Measurements from ENCODE around the gene ARHGAP42.

ARHGAP42 gene

DNA sequence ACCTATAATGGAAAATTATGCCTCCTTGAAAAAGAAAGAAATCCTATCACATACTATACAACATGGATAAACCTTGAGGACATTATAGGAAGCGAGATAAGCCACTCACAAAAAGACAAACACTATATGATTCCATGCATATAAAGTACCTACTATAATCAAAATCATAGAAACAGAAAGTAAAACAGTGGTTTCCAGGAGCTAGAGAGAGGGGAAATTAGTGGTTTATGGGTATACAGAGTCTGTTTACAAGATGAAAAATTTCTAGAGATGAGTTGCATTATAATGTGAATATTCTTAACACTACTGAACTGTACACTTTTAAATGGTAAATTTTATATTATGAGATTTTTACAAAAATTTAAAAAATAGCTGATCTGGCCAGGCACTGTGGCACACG lies 40.5 kb upstream of the ARHGAP42 start:
- DNase-seq (ENCODE audit: low read depth in 1 of 2, low spot score in 1 of 2) = no peak
- Histone ChIP-seq H3K27ac (replicated peaks) (no peak overlapping the region), H3K4me3 (replicated peaks; ENCODE audit: insufficient read depth, low read length) (no peak overlapping the region), H3K27me3 (ENCODE audit: insufficient read depth, poor library complexity, severe bottlenecking) (no peaks in the 10 kb centered on the region)
- TF ChIP-seq SPI1 (IDR thresholded peaks at IDR 0.05; ENCODE audit: borderline replicate concordance, low read depth) (no peak), POLR2AphosphoS5 (IDR thresholded peaks at IDR 0.05; ENCODE audit: low read depth) (no peak), GABPA (IDR thresholded peaks at IDR 0.05; ENCODE audit: low read depth) (no peak)
- TF ChIP-seq, protein P1, sequence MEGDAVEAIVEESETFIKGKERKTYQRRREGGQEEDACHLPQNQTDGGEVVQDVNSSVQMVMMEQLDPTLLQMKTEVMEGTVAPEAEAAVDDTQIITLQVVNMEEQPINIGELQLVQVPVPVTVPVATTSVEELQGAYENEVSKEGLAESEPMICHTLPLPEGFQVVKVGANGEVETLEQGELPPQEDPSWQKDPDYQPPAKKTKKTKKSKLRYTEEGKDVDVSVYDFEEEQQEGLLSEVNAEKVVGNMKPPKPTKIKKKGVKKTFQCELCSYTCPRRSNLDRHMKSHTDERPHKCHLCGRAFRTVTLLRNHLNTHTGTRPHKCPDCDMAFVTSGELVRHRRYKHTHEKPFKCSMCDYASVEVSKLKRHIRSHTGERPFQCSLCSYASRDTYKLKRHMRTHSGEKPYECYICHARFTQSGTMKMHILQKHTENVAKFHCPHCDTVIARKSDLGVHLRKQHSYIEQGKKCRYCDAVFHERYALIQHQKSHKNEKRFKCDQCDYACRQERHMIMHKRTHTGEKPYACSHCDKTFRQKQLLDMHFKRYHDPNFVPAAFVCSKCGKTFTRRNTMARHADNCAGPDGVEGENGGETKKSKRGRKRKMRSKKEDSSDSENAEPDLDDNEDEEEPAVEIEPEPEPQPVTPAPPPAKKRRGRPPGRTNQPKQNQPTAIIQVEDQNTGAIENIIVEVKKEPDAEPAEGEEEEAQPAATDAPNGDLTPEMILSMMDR (IDR thresholded peaks at IDR 0.05; ENCODE audit: insufficient read depth, low read length) = no peak
- TF ChIP-seq, protein P2, sequence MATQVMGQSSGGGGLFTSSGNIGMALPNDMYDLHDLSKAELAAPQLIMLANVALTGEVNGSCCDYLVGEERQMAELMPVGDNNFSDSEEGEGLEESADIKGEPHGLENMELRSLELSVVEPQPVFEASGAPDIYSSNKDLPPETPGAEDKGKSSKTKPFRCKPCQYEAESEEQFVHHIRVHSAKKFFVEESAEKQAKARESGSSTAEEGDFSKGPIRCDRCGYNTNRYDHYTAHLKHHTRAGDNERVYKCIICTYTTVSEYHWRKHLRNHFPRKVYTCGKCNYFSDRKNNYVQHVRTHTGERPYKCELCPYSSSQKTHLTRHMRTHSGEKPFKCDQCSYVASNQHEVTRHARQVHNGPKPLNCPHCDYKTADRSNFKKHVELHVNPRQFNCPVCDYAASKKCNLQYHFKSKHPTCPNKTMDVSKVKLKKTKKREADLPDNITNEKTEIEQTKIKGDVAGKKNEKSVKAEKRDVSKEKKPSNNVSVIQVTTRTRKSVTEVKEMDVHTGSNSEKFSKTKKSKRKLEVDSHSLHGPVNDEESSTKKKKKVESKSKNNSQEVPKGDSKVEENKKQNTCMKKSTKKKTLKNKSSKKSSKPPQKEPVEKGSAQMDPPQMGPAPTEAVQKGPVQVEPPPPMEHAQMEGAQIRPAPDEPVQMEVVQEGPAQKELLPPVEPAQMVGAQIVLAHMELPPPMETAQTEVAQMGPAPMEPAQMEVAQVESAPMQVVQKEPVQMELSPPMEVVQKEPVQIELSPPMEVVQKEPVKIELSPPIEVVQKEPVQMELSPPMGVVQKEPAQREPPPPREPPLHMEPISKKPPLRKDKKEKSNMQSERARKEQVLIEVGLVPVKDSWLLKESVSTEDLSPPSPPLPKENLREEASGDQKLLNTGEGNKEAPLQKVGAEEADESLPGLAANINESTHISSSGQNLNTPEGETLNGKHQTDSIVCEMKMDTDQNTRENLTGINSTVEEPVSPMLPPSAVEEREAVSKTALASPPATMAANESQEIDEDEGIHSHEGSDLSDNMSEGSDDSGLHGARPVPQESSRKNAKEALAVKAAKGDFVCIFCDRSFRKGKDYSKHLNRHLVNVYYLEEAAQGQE (IDR thresholded peaks at IDR 0.05; ENCODE audit: insufficient replicate concordance, low read depth) = no peak

DNA sequence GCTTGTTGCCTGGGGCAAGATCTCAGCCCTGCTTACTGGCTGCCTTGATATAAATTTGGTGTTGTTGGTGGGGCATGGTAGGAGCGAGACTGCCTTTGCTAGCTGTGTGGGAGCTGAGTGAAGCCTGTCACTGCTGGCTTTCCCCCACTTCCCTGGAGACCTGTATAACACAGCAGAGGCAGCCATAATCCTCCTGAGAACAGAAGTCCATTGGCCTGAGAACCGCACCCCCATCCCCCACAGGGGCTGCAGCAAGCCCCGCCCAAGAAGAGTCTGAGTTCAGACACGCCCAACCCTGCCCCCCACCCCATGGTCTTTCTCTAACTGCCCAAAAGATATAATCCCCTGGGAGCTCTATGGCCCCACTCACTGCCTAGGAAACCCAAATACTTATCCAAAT lies 39.2 kb upstream of the ARHGAP42 start:
- no peak overlapping the region for H3K4me3 ChIP-seq (replicated peaks; ENCODE audit: insufficient read depth, low read length)
- no peaks in the 10 kb centered on the region for H3K27me3 ChIP-seq (ENCODE audit: insufficient read depth, poor library complexity, severe bottlenecking)
- H3K27ac ChIP-seq (replicated peaks) = no peak overlapping the region
- no peak for TF ChIP-seq GABPA (IDR thresholded peaks at IDR 0.05; ENCODE audit: low read depth)
- TF ChIP-seq, protein P2 (IDR thresholded peaks at IDR 0.05; ENCODE audit: insufficient replicate concordance, low read depth) = no peak
- no peak for TF ChIP-seq POLR2AphosphoS5 (IDR thresholded peaks at IDR 0.05; ENCODE audit: low read depth)
- TF ChIP-seq SPI1 (IDR thresholded peaks at IDR 0.05; ENCODE audit: borderline replicate concordance, low read depth) = no peak
- TF ChIP-seq, protein P1 (IDR thresholded peaks at IDR 0.05; ENCODE audit: insufficient read depth, low read length) = no peak
- no peak for DNase-seq (ENCODE audit: low read depth in 1 of 2, low spot score in 1 of 2)

DNA sequence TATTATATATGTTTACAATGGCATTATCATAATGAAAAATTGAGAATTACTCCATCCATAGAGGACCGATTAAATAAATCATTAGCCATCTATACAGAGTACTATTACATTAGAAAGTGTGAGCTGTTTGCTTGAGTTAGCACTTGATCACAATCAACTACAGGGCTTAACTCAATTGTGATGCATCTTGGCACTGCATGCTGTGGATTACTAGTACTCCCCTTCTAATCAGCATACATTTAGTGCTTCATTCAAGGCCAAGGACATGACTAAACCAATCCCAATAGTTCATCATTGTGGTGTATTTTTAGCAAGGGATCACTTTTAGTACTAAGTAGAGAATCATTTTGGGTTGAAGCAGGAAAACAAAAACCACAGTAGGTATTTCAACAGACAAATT lies 23.5 kb upstream of the ARHGAP42 start:
- TF ChIP-seq, protein P2 (IDR thresholded peaks at IDR 0.05; ENCODE audit: insufficient replicate concordance, low read depth) = no peak
- TF ChIP-seq, protein P1 (IDR thresholded peaks at IDR 0.05; ENCODE audit: insufficient read depth, low read length) = no peak
- TF ChIP-seq POLR2AphosphoS5 (IDR thresholded peaks at IDR 0.05; ENCODE audit: low read depth) = no peak
- TF ChIP-seq SPI1 (IDR thresholded peaks at IDR 0.05; ENCODE audit: borderline replicate concordance, low read depth) = no peak
- TF ChIP-seq GABPA (IDR thresholded peaks at IDR 0.05; ENCODE audit: low read depth) = no peak
- DNase-seq (ENCODE audit: low read depth in 1 of 2, low spot score in 1 of 2) = no peak
- H3K27ac ChIP-seq (replicated peaks) = no peak overlapping the region
- H3K4me3 ChIP-seq (replicated peaks; ENCODE audit: insufficient read depth, low read length) = no peak overlapping the region
- no peaks in the 10 kb centered on the region for H3K27me3 ChIP-seq (ENCODE audit: insufficient read depth, poor library complexity, severe bottlenecking)

Data from HL-60 (cell line).